Measurements from ENCODE around the gene SLC39A8.
"Not testable (repeated sequence)": the region's sequence is repeated elsewhere in the genome, so short reads cannot be mapped to it uniquely, and the experiment has no call there.

SLC39A8 gene

GRCh38 chr4:102295153-102295862 is 50.0 kb downstream of the SLC39A8 start:
- DNase-seq = no peak

DNA sequence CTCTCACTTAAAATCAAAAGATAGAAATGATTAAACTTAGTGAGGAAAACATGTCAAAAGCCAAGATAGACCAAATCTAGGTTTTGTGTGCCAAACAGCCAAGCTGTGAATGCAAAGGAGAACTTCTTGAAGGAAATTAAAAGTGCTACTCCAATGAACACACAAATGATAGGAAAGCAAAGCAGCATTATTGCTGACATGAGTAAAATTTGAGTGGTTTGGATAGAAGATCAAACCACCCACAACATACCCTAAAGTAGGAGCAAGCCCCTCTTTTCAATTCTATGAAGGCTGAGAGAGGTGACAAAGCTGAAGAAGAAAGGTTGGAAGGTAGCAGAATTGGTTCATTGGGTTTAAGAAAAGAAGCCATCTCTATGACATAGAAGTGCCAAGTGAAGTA is 56.8 kb downstream of the SLC39A8 start:
- no peak for DNase-seq

GRCh38 chr4:102285831-102286230 is 59.5 kb downstream of the SLC39A8 start:
- no peak for DNase-seq

DNA sequence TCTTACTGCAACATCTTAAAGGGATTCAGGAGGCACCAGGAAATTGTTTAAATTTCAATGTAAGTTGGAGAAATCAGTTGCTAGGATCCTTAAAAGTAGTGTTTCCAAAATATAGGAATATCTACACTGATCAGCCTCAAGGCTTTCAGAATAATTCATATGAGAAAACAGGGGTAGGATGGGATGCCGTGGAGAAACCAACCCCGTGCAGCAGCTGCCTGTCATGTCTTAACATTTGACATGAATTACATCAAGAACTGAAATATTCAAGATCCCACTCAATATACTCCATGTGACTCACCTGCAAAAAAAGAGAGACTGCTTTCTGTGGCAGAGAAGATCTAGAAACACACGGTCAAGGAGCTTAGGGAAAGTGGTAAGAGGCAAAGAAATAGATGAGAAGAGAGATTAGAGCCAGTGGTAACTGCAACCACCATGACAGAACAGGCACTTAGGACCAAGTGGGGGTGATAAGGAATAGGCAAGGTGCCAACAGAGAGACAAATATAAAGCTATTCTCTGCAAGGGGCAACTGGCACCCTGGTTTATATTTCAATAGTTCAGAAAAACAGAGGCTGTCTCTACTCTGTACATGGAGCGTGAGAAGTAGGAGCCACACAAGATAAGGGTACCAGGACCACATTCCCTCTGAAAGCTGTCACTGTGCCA is 64.0 kb downstream of the SLC39A8 start:
- DNase-seq = no peak

DNA sequence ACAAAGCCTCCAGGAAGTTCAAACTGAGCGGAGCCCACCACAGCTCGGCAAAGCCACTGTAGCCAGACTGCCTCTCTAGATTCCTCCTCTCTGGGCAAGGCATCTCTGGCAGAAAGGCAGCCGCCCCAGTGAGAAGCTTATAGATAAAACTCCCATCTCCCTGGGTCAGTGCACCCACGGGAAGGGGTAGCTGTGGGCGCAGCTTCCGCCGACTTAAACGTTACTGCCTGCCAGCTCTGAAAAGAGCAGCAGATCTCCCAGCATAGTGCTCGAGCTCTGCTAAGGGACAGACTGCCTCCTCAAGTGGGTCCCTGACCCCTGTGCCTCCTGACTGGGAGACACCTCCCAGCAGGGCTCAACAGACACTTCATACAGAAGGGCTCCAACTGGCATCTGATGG is 72.0 kb downstream of the SLC39A8 start:
- not testable (repeated sequence) for DNase-seq

GRCh38 chr4:102272318-102272717 is 73.0 kb downstream of the SLC39A8 start:
- no peak for DNase-seq

DNA sequence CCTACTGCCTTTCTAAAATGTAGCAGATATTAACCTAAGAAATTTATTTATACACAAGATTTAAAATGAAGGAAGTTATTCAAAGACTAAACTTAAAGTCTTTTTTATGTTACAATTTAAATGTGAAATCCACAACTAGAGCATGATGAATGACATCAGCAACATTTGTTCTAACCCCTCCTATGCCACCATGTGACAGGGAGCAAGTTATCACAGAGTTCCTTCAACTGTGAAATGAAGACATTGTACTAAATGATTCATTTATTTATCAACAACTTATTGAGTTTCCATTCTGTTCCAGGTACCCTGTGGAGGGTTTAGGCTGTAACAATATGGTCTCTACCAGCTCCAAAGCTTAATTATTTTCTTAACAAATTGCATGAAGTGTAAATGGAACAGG is 76.9 kb downstream of the SLC39A8 start:
- DNase-seq = peak in 1 of 2 donors; percentile 9

GRCh38 chr4:102263024-102263787 is 82.1 kb downstream of the SLC39A8 start:
- DNase-seq = peak in 1 of 2 donors; percentile 16

GRCh38 chr4:102259702-102260101 is 85.6 kb downstream of the SLC39A8 start:
- no peak for DNase-seq

- no peak for DNase-seq
These were observed 86.2 kb downstream of the SLC39A8 start for GRCh38 chr4:102259081-102259480.

DNA sequence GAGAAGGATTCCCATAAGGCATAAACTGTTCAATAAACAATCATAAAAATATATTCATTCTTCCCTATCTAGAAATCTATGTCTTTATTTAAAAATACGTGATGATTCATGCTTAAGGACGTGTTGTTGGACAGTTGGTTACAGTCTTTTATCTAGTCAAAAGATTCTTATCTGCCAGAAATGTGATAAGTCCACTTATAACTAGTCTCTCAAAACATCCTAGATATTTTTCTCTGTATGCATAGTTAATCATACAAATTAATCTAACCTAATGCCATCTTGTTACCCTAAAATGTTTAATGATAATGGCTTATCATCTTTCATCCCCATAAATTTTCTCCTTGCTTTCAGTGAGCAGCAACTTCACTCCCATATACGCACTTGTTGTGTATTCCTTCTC is 89.0 kb downstream of the SLC39A8 start:
- no peak for DNase-seq

- no peak for DNase-seq
These were observed 91.4 kb downstream of the SLC39A8 start for GRCh38 chr4:102253860-102254259.

- no peak for DNase-seq
These were observed 93.1 kb downstream of the SLC39A8 start for GRCh38 chr4:102252171-102252570.

DNA sequence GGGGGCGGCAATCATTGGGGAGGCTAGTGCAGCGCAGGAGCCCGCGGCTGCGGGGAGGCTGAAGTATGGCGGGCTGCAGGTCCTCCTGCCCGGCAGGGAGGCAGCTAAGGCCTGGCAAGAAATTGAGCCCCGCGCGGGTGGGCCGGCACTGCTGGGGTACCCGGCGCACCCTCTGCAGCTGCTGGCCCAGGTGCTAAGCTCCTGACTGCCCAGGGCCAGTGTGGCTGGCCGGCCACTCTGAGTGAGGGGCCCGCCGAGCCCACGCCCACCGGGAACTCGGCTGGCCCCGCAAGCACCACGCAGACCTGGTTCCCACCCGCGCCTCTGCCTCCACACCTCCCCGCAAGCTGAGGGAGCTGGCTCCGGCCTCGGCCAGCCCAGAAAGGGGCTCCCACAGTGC is 94.9 kb downstream of the SLC39A8 start:
- no peak for DNase-seq

DNA sequence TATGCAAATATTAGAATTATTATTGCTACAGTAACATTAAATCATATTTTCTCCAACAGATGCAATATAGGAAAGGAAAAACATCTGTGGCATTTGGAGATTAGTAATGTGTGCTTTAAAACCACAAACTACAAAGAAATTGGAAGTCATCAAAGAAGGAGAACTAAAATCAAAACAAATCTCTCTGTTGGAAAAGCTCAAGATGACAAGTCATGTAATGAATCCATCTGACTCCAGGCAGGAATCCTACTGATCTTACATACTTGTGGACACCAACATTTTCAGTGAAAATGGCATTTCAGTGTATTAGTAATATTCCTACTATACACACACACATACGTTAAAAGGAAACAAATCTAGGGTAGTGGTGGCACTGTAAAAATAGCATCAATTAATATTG is 98.2 kb downstream of the SLC39A8 start:
- DNase-seq = no peak

DNA sequence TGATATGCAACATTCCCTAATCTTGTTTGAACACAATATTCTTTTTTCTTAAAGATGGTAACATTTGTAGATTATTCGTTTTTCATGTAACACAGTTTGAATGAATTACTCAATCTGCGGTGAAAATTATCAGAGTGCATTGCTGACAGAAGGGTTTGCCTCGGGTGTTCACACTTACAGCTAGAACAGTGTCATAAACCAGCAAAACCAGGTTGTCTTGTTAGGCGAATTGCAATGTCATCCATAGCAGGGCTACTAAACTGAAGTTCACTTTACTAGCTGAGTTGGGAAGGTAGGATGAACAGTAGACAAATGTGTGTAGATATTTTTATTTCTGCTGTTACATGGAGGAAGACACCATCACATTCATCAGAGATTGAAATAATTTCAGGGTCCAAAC is 98.9 kb downstream of the SLC39A8 start:
- no peak for DNase-seq

- no peak for DNase-seq
These were observed 100.3 kb downstream of the SLC39A8 start for GRCh38 chr4:102244878-102245535.

DNA sequence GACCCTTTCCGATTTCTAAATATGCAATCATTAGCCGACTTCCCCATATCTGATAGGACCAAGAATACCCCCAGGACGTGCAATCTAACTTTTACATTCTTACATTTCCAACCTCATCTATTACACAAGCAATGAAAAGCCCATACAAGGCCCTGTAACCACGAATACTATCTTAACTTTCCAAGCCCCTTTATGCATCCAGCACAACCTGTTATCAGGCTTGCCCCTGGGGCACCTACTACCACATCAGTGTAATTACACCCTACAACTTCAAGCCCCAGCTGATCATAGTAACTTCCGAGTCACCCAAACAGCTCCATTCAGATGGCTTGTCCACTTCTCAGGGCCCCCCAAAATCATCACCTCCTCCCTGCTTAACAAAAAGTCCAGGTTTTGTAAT is 102.0 kb downstream of the SLC39A8 start:
- DNase-seq = not testable (repeated sequence)

GRCh38 chr4:102234243-102234838 is 110.9 kb downstream of the SLC39A8 start:
- no peak for DNase-seq

- DNase-seq = no peak
These were observed 115.1 kb downstream of the SLC39A8 start for GRCh38 chr4:102230194-102230593.

DNA sequence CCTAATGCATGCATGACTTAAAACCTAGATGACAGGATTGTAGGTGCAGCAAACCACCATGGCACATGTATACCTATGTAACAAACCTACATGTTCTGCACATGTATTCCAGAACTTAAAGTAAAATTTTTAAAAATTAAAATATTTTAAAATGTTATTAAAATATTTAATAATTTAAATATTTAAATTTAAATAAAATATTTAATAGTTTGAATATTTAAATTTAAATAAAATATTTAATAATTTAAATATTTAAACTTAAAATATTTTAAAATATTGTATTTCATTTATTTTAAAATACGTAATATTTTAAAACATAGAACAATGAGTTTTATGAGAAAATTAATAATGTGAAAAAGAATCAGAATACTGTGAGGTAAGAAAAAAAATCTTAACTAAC is 117.9 kb downstream of the SLC39A8 start:
- DNase-seq = no peak

- no peak for DNase-seq
These were observed 121.8 kb downstream of the SLC39A8 start for GRCh38 chr4:102223461-102223860.

- no peak for DNase-seq
These were observed 122.4 kb downstream of the SLC39A8 start for GRCh38 chr4:102222838-102223409.

Measured in inflammatory macrophage treated with lipopolysaccharide for 1 hour (primary cell).